NCI-H1930 (cell line): ENCODE data around the gene VCP.
"Not testable (repeated sequence)": the region's sequence is repeated elsewhere in the genome, so short reads cannot be mapped to it uniquely, and the experiment has no call there.

Source experiments
- DNase-seq, 2 experiments: peaks; one replicate each; lab custom pipeline; 2025; lab: John Stamatoyannopoulos, UW

The VCP gene

DNA sequence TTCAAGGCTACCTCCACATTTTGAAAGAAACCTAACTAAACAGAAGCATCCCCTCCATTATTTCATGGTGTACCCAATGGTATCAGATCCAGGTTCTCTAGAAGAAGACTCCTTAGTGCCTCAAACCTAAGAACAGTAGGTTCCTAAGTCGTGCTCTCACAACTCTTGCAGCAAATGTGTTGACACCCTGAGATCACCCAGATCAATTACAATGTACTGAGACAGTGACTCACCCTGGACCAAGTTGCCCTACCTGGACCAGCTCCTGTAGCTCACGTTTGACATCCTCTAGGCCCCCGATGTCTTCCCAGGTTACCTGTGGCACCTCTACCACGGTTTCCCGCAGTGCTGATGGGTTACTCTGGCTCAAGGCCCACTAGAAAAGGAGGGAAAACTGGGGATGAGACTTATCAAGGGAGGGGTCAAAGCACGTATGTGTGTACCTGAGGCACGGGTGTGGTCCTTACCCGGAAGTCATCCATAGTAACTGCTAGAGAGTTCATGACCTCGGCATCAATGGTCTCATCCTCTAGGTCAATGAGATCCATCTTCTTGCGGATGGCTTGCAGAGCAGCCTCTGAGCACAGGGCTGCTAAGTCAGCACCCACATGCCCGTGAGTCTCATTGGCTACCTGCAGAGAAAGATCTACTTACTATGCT is 11.7 kb downstream of the VCP start:
- DNase-seq = no peak

DNA sequence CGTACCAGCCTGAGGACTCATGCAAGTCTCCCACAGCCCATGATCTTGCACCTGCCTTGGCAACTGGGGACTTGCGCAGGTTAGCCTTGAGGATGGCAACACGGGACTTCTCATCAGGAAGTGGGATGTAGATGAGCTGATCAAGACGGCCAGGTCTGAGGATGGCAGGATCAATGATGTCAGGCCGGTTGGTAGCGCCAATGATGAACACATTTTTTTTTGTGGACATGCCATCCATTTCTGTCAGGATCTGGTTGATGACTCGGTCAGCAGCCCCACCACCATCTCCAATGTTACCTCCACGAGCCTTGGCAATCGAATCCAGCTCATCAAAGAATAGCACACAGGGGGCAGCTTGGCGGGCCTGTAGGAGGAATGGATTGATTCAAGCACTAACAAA is 13.0 kb downstream of the VCP start:
- DNase-seq = no peak

DNA sequence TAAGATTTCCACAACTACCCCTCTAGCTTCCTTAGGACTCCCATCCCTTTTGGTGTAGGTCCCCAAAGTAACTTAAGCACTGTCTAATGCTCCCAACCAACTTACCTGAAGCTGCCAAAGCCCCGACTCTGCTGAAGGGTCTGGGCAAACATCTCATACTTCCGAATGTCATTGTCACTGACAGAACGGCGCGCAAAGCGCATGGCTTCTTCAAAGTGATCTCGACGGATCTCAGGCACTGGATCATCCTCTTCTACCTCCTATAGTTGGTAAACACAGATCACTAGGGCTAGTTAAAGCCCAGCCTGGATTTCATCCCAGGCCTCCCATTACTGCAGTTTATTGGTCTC is 15.2 kb downstream of the VCP start:
- DNase-seq = no peak

GRCh38 chr9:35056571-35057270 is 15.7 kb downstream of the VCP start:
- DNase-seq = no peak

DNA sequence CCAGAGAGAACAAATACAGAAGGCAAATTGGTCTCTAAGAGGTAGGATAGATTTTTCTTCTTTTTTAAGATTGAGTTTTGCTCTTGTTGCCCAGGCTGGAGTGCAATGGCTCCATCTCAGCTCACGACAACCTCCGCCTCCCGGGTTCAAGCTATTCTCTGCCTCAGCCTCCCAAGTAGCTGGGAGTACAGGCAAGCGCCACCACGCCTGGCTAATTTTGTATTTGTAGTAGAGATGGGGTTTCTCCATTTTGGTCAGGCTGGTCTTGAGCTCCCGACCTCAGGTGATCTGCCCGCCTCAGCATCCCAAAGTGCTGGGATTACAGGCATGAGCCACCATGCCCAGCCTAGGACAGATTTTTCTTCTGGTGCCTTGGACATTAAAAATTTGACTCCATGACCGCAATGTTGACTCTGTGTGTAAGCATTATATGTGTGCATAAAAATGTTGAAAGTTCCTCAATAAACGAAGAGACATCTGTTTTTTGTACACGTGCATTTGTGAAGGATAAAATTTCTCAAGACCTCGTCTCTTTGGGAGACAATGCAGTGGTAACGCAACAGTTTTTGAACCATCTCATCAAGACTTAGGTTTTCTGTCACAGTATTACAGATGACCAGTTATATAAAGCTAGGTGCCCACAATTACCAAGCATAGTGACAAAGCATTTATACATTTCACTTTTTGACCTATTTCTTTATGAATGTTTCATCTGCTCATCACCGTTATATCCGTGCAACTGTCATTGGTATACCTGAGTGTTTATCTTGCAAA is 17.4 kb downstream of the VCP start:
- no peak for DNase-seq

- no peak for DNase-seq
Observed at GRCh38 chr9:35054185-35054835, 18.1 kb downstream of the VCP start.

DNA sequence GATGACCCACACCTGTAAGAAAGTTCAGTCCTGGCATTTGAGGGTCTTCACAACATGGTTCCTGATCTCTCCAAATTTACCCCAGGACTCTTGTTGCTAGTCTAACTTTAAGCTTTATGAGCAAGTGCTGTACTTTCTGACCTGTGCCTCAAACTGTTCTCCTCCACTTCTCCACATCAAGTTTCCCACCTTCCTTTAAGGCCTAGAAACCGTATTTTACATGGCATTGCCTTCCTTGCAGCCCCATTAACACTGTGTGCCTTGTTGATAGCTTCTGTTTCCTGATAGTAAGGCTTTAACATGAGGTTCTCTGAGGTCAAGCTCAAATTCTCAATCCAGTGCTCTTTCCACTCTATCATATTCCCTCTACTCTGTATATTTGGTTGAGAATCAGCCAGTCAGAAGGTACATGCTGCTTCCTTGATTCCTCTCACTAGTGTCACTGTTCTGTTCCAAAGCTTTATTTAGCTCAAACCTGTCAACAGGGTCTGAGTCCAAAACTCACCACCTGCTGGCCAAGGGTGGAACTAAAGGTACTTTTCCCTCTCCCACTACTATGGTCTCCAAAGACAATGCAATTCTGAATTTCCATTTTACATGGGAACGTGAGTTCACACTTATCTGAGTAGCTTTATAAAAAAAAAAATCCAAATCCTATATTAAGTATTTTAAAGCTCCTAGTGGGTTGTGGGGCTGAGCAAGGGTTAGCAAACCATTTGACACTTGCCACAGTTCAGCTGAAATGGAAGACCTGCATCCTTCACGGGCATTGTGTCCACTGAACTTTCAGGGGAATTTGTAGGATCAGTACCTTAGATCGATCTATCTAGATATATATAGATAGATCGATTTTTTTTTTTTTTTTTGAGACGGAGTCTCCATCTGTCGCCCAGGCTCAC is 21.1 kb downstream of the VCP start:
- DNase-seq = peak in 1 of 2 experiments; percentile 27

GRCh38 chr9:35048511-35048910 is 23.9 kb downstream of the VCP start:
- DNase-seq = no peak

- no peak for DNase-seq
Observed at GRCh38 chr9:35044071-35044470, 28.4 kb downstream of the VCP start.

- DNase-seq = no peak
Observed at GRCh38 chr9:35042891-35043545, 29.4 kb downstream of the VCP start.

DNA sequence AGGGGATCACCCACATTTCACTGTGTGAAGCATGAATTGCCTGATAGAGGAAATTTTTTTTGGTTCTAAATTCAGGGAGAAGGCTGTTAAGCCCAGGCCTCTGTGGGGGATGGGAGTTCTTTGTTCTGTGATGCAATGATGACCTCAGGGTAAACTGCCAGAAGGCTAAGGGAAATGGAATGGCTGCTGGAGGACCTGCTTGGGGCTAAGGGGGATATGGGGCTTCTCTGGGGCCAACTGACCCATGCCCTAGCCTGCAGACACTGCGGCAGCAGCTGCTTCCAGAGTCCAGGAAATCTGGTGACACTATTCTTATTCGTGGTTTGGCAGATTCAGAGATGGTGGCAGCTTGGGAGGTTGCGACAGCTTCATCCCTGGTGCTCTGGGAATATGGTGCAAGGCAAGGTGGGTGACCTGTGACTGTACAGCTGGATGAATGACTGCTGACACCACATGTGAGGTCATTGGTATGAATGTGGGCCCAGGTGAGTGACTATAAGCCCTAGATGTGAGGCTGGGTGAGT is 30.3 kb downstream of the VCP start:
- no peak for DNase-seq

GRCh38 chr9:35035851-35036701 is 36.3 kb downstream of the VCP start:
- DNase-seq = no peak

GRCh38 chr9:35033101-35033500 is 39.3 kb downstream of the VCP start:
- no peak for DNase-seq

GRCh38 chr9:35029852-35030251 is 42.6 kb downstream of the VCP start:
- no peak for DNase-seq

- no peak for DNase-seq
Observed at GRCh38 chr9:35029241-35029640, 43.2 kb downstream of the VCP start.

DNA sequence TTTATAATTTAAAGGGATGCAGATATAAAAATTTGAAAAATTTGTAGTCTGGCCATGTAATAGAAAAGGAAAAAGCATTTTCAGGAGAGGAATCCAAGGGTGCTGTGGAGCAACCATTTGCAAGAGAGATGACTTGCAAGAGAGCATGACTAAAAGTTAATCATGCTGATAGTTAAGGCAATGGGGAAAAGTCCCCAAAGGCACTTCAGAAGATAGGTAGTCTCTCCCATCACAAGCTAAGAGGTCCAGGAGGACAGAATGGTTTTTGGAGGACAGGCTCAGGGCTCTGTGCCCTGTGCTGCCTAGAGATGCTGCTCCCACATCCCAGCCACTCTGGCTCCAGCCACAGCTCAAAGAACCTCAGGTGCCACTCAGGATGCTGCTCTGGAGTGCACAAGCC is 44.1 kb downstream of the VCP start:
- DNase-seq = no peak

DNA sequence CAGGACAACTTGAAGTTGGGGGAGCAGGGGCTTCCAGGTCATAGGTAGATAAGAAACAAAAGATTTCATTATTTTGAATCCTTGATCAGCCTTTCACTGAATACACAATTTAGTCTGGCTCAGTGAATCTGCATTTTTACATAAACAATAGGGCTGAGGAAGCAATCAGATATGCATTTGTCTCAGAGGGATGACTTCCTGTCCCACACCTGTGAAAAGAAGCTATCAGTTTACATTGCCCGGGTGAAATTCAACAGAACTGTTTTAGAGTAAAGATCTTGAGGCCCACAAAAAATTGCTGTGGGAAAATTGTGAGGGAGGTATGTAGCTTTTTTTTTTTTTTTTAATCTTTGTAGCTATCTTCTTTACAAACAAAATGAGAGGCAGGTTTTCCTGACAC is 44.6 kb downstream of the VCP start:
- no peak for DNase-seq

GRCh38 chr9:35027374-35027773 is 45.1 kb downstream of the VCP start:
- DNase-seq = no peak

DNA sequence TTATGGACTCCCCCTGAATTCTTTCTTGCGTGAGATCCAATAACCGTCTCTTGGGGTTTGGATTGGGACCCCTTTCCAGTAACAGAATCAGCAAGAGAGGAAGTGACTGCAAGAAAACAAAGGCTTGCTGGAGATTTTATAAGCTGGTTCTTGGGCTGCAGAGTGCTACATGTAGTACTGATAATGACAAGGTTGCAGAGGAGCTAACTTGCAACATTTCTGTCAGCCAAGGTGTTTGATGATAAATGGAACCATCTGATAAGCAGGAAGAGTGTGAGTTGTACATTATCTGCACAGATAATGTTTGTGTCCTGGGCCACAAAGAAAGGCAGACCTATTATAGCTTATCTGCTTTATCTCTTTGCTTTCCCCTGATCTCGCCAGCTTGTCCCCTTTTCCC is 45.8 kb downstream of the VCP start:
- DNase-seq = no peak

DNA sequence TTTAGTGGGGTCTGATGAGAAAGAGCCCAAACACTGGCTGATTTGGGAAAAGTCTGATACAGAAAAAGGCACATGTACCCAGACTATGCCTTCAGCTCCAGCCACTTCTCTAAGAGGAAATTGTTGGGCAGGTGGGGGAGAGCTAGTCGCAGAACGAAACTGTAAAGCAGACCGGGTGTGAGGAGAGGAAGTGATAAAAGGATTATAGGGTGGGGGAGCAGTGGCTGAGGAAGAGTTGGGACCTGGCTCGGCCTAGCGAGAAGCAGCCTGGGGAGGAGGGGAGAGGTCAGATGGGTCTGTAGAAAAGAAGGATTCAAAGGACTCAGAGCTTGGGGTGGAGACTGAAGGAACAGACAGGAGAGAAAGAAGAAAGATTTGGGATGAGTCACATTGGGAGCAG is 49.0 kb downstream of the VCP start:
- DNase-seq = not testable (repeated sequence)
